ENCODE results near the gene RABEPK. TPM values are rescaled to one million over a fixed set of nuclear protein-coding genes. Genes with fewer than 3 reads are reported as not detected.

Gene RABEPK
- total RNA-seq, 2 experiments from 2014 or later: 20.7 to 21.9 TPM

GRCh38 chr9:125239631-125240597 lies 39.6 kb downstream of the RABEPK start:
- Mint-ChIP-seq H3K27me3 (peaks cover 2% of the 10 kb centered on the region), H3K9me3 (no peaks in the 10 kb centered on the region), H3K36me3 (peaks cover 60% of the 10 kb centered on the region), H3K27ac (peak overlapping the region; percentile 98), H3K4me1 (ENCODE audit: low read depth) (peaks cover 58% of the 10 kb centered on the region), H3K4me3 (peak overlapping the region; percentile 94)
- ChIA-PET CTCF (interaction anchor here (0.6 kb wide), 1 partner anchor 85 kb away, joined by 4 read pairs; no protein-coding TSS in a partner anchor), POLR2A (interaction anchor here (0.6 to 3.8 kb wide), 7 partner anchors 16 to 379 kb away, joined by 3 to 66 read pairs (median 4); partner anchors contain the start of genes ARPC5L, GAPVD1 and RPL35)
- intact Hi-C loops (cut with micrococcal nuclease): loop anchor here (2.0 to 5.0 kb wide), 2 partner anchors 299 to 468 kb away; partner anchors contain the start of genes GOLGA1 and NR6A1
- DNase-seq: no peak

- CTCF ChIA-PET: interaction anchor here (0.7 to 2.7 kb wide), 2 partner anchors 22 to 50 kb away, joined by 3 to 17 read pairs; partner anchors contain the start of gene GAPVD1
- H3K27ac Mint-ChIP-seq: peak overlapping the region; percentile 98
- H3K36me3 Mint-ChIP-seq: peaks cover 54% of the 10 kb centered on the region
- peak; percentile 59 for DNase-seq
- H3K4me1 Mint-ChIP-seq (ENCODE audit: low read depth): peaks cover 52% of the 10 kb centered on the region
- H3K9me3 Mint-ChIP-seq: no peaks in the 10 kb centered on the region
- H3K27me3 Mint-ChIP-seq: peaks cover 2% of the 10 kb centered on the region
- peak overlapping the region; percentile 94 for H3K4me3 Mint-ChIP-seq
- POLR2A ChIA-PET: interaction anchor here (0.6 to 3.8 kb wide), 13 partner anchors 9 to 379 kb away, joined by 3 to 66 read pairs (median 5); partner anchors contain the start of genes ARPC5L, GAPVD1, GOLGA1 and RPL35
- intact Hi-C loops (cut with micrococcal nuclease): loop anchor here (2.0 to 5.0 kb wide), 2 partner anchors 300 to 468 kb away; partner anchors contain the start of genes GOLGA1 and NR6A1
Observed at GRCh38 chr9:125240649-125240999, 40.3 kb downstream of the RABEPK start.

- peaks cover 51% of the 10 kb centered on the region for H3K36me3 Mint-ChIP-seq
- H3K4me1 Mint-ChIP-seq (ENCODE audit: low read depth): peaks cover 46% of the 10 kb centered on the region
- H3K27me3 Mint-ChIP-seq: peaks cover 2% of the 10 kb centered on the region
- H3K9me3 Mint-ChIP-seq: no peaks in the 10 kb centered on the region
- H3K27ac Mint-ChIP-seq: peak within 1 kb of the TSS; percentile 98
- CTCF ChIA-PET: interaction anchor here (0.7 to 2.7 kb wide), 3 partner anchors 21 to 51 kb away, joined by 3 to 17 read pairs (median 4); partner anchors contain the start of gene GAPVD1
- DNase-seq: peak; percentile 100
- POLR2A ChIA-PET: interaction anchor here (0.5 to 3.8 kb wide), 26 partner anchors 8 to 622 kb away, joined by 3 to 66 read pairs (median 4); partner anchors contain the start of genes ARPC5L, GAPVD1, GOLGA1 and RABEPK
- H3K4me3 Mint-ChIP-seq: peak within 1 kb of the TSS; percentile 94
- intact Hi-C loops (cut with micrococcal nuclease): loop anchor here (1.0 to 5.0 kb wide), 8 partner anchors 20 to 469 kb away; partner anchors contain the start of genes GAPVD1, GOLGA1, NR6A1 and PPP6C
Observed at GRCh38 chr9:125241000-125241862, 40.9 kb downstream of the RABEPK start, which contains the start of gene HSPA5. TSS of gene HSPA5 (minus strand) at chr9:125241343. CDS start at chr9:125241126, 217 bp downstream.

GRCh38 chr9:125241863-125242739 lies 41.8 kb downstream of the RABEPK start:
- H3K4me1 Mint-ChIP-seq (ENCODE audit: low read depth): peaks cover 38% of the 10 kb centered on the region
- peak overlapping the region; percentile 94 for H3K4me3 Mint-ChIP-seq
- ChIA-PET CTCF (interaction anchor here (0.6 to 2.7 kb wide), 3 partner anchors 20 to 90 kb away, joined by 4 to 17 read pairs (median 4); partner anchors contain the start of gene GAPVD1), POLR2A (interaction anchor here (0.5 to 3.8 kb wide), 26 partner anchors 7 to 621 kb away, joined by 3 to 66 read pairs (median 4); partner anchors contain the start of genes ARPC5L, GAPVD1, GOLGA1 and RABEPK)
- no peaks in the 10 kb centered on the region for H3K9me3 Mint-ChIP-seq
- H3K27me3 Mint-ChIP-seq: peaks cover 2% of the 10 kb centered on the region
- intact Hi-C loops (cut with micrococcal nuclease): loop anchor here (1.0 to 5.0 kb wide), 8 partner anchors 19 to 470 kb away; partner anchors contain the start of genes GAPVD1, GOLGA1, NR6A1 and PPP6C
- peak; percentile 40 for DNase-seq
- H3K27ac Mint-ChIP-seq: peak overlapping the region; percentile 98
- H3K36me3 Mint-ChIP-seq: peaks cover 42% of the 10 kb centered on the region

- intact Hi-C loops (cut with micrococcal nuclease): loop anchor here (5.0 kb wide), 1 partner anchor 472 kb away; the partner anchor contains the start of gene NR6A1
- H3K27me3 Mint-ChIP-seq: peaks cover 2% of the 10 kb centered on the region
- POLR2A ChIA-PET: interaction anchor here (1.9 to 3.8 kb wide), 2 partner anchors 18 to 47 kb away, joined by 4 to 66 read pairs; partner anchors contain the start of gene GAPVD1
- no peaks in the 10 kb centered on the region for H3K9me3 Mint-ChIP-seq
- H3K4me1 Mint-ChIP-seq (ENCODE audit: low read depth): peaks cover 20% of the 10 kb centered on the region
- peak overlapping the region; percentile 98 for H3K27ac Mint-ChIP-seq
- CTCF ChIA-PET: interaction anchor here (0.6 kb wide), 1 partner anchor 404 kb away, joined by 3 read pairs; no protein-coding TSS in a partner anchor
- no peak overlapping the region for H3K4me3 Mint-ChIP-seq
- DNase-seq: no peak
- H3K36me3 Mint-ChIP-seq: peaks cover 26% of the 10 kb centered on the region
Observed at GRCh38 chr9:125243792-125244260, 43.5 kb downstream of the RABEPK start.

- ChIA-PET CTCF (no interaction called here), POLR2A (interaction anchor here (2.1 kb wide), 1 partner anchor 8 kb away, joined by 4 read pairs; no protein-coding TSS in a partner anchor)
- no peak overlapping the region for H3K27ac Mint-ChIP-seq
- DNase-seq: no peak
- intact Hi-C loops (cut with micrococcal nuclease): no loop called here
- no peaks in the 10 kb centered on the region for H3K9me3 Mint-ChIP-seq
- H3K27me3 Mint-ChIP-seq: peaks cover under 1% of the 10 kb centered on the region
- peaks cover 15% of the 10 kb centered on the region for H3K4me1 Mint-ChIP-seq (ENCODE audit: low read depth)
- H3K4me3 Mint-ChIP-seq: no peak overlapping the region
- peaks cover 2% of the 10 kb centered on the region for H3K36me3 Mint-ChIP-seq
Observed at GRCh38 chr9:125246261-125246667, 45.9 kb downstream of the RABEPK start.

- ChIA-PET CTCF (no interaction called here), POLR2A (no interaction called here)
- H3K4me1 Mint-ChIP-seq (ENCODE audit: low read depth): no peaks in the 10 kb centered on the region
- H3K9me3 Mint-ChIP-seq: no peaks in the 10 kb centered on the region
- no peak overlapping the region for H3K27ac Mint-ChIP-seq
- intact Hi-C loops (cut with micrococcal nuclease): no loop called here
- H3K36me3 Mint-ChIP-seq: no peaks in the 10 kb centered on the region
- no peak for DNase-seq
- peaks cover 2% of the 10 kb centered on the region for H3K27me3 Mint-ChIP-seq
- H3K4me3 Mint-ChIP-seq: no peak overlapping the region
Observed at GRCh38 chr9:125254231-125254630, 53.9 kb downstream of the RABEPK start.

- Mint-ChIP-seq H3K9me3 (no peaks in the 10 kb centered on the region), H3K27ac (no peak overlapping the region), H3K4me3 (no peak overlapping the region), H3K4me1 (ENCODE audit: low read depth) (peaks cover 7% of the 10 kb centered on the region), H3K36me3 (no peaks in the 10 kb centered on the region), H3K27me3 (peaks cover 2% of the 10 kb centered on the region)
- peak; percentile 31 for DNase-seq
- ChIA-PET POLR2A (interaction anchor here (1.0 kb wide), 1 partner anchor 10 kb away, joined by 3 read pairs; no protein-coding TSS in a partner anchor), CTCF (interaction anchor here (0.6 to 1.0 kb wide), 3 partner anchors 43 to 127 kb away, joined by 3 read pairs; no protein-coding TSS in a partner anchor)
- intact Hi-C loops (cut with micrococcal nuclease): no loop called here
Observed at GRCh38 chr9:125255781-125256391, 55.5 kb downstream of the RABEPK start.

- CTCF ChIA-PET: no interaction called here
- POLR2A ChIA-PET: no interaction called here
- peaks cover 4% of the 10 kb centered on the region for H3K36me3 Mint-ChIP-seq
- no peak for DNase-seq
- peaks cover 2% of the 10 kb centered on the region for H3K27me3 Mint-ChIP-seq
- no peak overlapping the region for H3K27ac Mint-ChIP-seq
- no peaks in the 10 kb centered on the region for H3K9me3 Mint-ChIP-seq
- H3K4me1 Mint-ChIP-seq (ENCODE audit: low read depth): peaks cover 22% of the 10 kb centered on the region
- H3K4me3 Mint-ChIP-seq: no peak overlapping the region
- intact Hi-C loops (cut with micrococcal nuclease): no loop called here
Observed at GRCh38 chr9:125258160-125258785, 57.9 kb downstream of the RABEPK start.

Measured in activated CD4-positive, alpha-beta memory T cell treated with anti-CD3 and anti-CD28 coated beads for 36 hours (primary cell).